ENCODE data around the gene SAMHD1.
"Not testable (repeated sequence)": the region's sequence is repeated elsewhere in the genome, so short reads cannot be mapped to it uniquely, and the experiment has no call there.

SAMHD1 gene

DNA sequence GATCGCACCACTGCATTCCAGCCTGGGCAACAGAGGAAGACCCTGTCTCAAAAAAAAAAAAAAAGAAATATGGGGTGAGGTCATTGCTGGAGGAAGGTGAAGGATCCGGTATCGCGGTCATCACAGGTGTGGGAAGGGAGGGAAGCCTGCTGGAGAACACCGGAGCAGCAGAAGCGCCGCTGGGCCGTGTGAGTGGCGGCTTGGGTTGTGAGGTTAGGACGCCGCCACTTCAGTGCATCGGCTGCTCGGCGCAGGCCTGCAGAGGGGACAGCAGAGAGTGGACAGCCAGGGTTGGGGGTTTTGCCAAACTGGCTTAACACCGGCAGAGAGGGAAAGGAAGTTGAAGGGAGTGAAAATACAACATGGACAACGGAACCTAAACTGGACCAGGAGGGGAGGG, 70.2 kb downstream of the SAMHD1 start:
- Mint-ChIP-seq H3K4me3 (no peak overlapping the region), H3K27me3 (no peaks in the 10 kb centered on the region), H3K9me3 (no peaks in the 10 kb centered on the region), H3K4me1 (peaks cover 5% of the 10 kb centered on the region), H3K27ac (no peak overlapping the region), H3K36me3 (ENCODE audit: low read depth) (no peaks in the 10 kb centered on the region)
- ATAC-seq (no peak), DNase-seq (no peak)

DNA sequence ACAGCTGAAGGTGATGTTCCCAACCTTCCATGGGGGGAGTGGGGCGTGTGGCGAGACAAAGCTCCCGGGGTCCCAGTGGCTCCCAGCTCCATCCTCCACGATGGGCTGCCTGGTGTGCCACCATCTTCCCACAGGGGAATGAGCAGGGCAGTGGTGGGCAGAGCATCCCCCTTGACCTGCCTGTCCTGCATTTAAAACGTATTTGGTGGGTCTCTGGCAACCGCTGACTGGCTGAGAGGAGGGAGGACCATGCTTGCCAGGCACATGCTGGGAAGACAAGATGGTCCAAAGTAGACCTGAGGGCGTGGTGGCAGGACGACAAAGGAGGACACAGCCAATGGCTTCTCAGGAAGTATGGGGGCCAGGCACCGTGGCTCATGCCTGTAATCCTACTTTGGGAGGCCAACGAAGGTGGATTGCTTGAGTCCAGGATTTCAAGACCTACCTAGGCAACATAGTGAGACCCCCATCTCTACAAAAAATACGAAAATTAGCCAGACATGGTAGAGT, 70.7 kb downstream of the SAMHD1 start:
- DNase-seq = no peak
- H3K4me1 Mint-ChIP-seq = peaks cover 5% of the 10 kb centered on the region
- no peaks in the 10 kb centered on the region for H3K9me3 Mint-ChIP-seq
- no peak for ATAC-seq
- no peak overlapping the region for H3K27ac Mint-ChIP-seq
- no peak overlapping the region for H3K4me3 Mint-ChIP-seq
- H3K36me3 Mint-ChIP-seq (ENCODE audit: low read depth) = no peaks in the 10 kb centered on the region
- no peaks in the 10 kb centered on the region for H3K27me3 Mint-ChIP-seq

DNA sequence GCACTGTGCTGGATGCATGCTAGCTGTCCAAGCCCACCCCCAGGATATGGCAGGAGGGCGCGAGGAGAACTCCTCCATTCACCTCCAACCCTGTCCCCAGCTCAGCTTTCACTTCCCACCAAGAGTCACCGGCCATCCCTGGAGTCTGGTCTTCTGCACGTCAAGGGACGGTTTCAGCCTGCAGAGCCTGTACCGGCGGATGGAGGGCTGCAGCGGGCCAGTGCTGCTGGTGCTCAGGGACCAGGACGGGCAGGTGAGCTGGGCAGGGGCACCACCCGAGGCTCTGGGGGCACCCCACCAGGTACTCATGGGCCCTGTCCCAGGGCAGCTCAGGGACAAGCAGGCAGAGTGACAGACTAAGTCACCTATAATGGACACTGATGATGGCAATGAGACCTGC, 72.6 kb downstream of the SAMHD1 start:
- no peak overlapping the region for H3K27ac Mint-ChIP-seq
- H3K9me3 Mint-ChIP-seq = no peaks in the 10 kb centered on the region
- DNase-seq (no peak), ATAC-seq (peak; percentile 9)
- H3K4me1 Mint-ChIP-seq = peaks cover 8% of the 10 kb centered on the region
- no peaks in the 10 kb centered on the region for H3K36me3 Mint-ChIP-seq (ENCODE audit: low read depth)
- H3K4me3 Mint-ChIP-seq = no peak overlapping the region
- H3K27me3 Mint-ChIP-seq = no peaks in the 10 kb centered on the region

DNA sequence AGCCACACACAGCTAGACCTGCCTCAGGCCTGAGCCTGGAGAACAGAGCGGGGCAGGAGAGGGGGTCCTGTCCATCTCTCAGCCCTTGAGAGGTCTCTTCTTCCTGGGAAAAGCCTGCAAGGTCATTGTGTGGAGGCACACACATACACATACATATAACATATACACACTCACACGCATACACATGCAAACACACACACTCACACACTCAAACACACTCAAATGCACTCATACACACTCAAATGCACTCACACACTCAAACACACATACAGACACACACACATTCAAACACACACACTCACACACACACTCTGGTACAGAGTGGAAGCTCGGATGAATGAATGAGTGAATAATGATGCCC, 75.1 kb downstream of the SAMHD1 start:
- Mint-ChIP-seq H3K27ac (no peak overlapping the region), H3K4me1 (peaks cover 3% of the 10 kb centered on the region), H3K27me3 (no peaks in the 10 kb centered on the region), H3K36me3 (ENCODE audit: low read depth) (no peaks in the 10 kb centered on the region), H3K4me3 (no peak overlapping the region), H3K9me3 (no peaks in the 10 kb centered on the region)
- ATAC-seq = no peak
- DNase-seq = no peak

DNA sequence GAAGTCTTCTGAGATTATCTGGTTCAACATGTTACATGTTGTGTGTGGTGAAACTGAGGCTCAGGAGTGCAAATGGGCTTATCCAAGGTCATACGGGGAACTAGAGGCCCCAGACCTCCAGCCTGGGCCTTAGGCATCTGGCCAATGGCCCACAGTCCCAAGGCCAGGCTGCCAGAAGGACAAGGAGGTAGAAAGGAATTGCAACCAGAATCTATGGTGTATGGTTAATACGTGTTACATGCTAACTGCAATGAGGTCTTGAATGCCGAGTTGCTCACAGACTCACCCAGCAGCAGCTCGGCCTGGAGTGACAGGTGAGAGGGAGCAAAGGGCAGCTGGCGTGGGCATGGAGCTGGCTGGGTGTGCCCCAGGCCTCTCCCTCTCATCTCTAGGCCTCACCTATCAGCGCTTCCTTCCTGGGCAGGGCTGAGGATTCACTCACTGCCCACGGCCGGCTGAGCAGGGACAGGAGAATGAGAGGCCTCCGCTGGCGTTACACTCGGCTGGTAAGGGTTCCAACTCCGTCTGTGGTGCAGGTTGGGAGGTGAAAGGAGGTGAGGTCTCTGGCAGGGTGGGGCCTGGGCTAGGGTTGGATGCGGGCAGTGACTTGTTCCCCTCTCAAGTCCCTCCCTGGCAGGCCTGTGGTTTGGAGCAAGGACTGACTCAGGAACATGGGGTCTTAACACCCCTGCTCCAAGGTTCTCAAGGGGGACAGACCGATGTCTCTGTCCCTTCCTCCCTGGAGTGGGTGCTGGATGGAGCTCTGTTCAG, 75.6 kb downstream of the SAMHD1 start, which contains the start of gene TLDC2:
TLDC2 (plus strand) TSS at position 437 of the 771 bp plus-strand sequence; CDS start at position 474, 37 bp downstream.
- no peaks in the 10 kb centered on the region for H3K9me3 Mint-ChIP-seq
- no peaks in the 10 kb centered on the region for H3K36me3 Mint-ChIP-seq (ENCODE audit: low read depth)
- H3K27me3 Mint-ChIP-seq = no peaks in the 10 kb centered on the region
- no peak within 1 kb of the TSS for H3K27ac Mint-ChIP-seq
- DNase-seq = no peak
- peaks cover 2% of the 10 kb centered on the region for H3K4me1 Mint-ChIP-seq
- ATAC-seq = no peak
- H3K4me3 Mint-ChIP-seq = no peak within 1 kb of the TSS

DNA sequence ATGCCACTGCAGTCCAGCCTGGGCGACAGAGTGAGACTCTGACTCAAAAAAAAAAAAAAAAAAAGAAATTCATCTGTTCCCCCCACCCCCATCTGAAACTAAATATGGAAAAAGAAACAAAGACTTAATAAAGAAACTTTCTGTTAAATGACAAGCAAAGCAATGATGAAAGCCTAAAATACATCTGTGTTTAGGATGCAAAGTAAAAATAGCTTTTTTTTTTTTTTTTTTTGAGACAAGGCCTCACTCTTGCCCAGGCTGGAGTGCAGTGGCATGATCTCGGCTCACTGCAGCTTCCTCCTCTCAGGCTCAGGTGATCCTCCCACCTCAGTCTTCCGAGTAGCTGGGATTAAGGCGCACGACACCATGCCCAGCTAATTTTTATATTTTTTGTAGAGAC, 76.4 kb downstream of the SAMHD1 start:
- not testable (repeated sequence) for H3K27me3 Mint-ChIP-seq; DNase-seq; H3K27ac Mint-ChIP-seq; H3K4me1 Mint-ChIP-seq; H3K9me3 Mint-ChIP-seq; H3K4me3 Mint-ChIP-seq; H3K36me3 Mint-ChIP-seq (ENCODE audit: low read depth); ATAC-seq

DNA sequence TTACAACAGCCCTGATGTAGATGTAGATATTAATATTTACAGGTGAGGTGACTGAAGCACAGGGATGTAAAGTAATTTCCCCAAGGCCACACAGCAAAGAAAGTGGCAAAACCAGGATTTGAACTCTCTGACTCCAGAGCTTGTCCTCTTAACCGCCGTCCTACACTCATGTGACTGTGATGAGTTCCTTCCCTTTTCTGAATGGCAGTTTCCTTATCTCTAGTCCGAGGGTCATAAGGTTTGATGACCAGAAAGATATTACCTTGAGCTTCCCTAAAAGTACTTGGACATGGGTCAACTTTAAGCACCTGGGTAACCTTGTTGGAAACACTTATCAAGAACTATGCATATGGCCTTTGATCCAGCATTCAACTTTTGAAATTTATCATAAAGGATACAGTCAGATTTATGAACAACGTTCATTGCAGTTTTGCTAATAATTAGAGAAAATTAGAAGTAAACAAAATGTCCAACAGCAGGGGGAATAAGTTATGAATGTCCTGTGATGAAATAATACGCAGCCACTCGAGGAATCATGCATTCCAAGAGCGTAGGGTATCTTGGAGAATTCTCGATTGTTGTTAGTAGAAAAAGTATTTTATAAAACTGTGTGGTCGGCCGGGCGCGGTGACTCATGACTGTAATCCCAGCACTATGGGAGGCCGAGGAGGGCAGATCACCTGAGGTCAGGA, 77.9 kb downstream of the SAMHD1 start:
- H3K9me3 Mint-ChIP-seq = no peaks in the 10 kb centered on the region
- no peaks in the 10 kb centered on the region for H3K27me3 Mint-ChIP-seq
- DNase-seq (no peak), ATAC-seq (no peak)
- H3K4me3 Mint-ChIP-seq = no peak overlapping the region
- no peaks in the 10 kb centered on the region for H3K36me3 Mint-ChIP-seq (ENCODE audit: low read depth)
- no peak overlapping the region for H3K27ac Mint-ChIP-seq
- H3K4me1 Mint-ChIP-seq = peaks cover 2% of the 10 kb centered on the region

DNA sequence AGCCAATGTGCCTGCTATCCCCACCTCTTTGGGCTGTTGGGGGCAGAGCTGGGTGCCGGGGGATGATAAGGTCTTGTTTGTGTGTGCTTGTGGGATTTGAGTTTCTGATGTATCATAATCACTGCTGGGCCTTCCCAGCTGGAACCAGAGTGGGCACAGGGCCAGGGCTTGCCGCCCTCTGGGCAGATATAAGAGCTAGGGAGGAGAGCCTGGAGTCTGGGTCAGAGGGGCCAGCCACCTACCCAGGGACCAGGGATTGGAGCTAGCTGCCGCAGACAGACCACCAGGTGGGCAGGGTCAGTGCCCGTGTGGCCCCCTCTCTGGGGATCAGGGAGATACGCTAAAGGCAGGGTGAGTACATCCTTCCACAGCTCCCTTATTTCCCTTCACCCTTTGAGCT, 78.7 kb downstream of the SAMHD1 start:
- H3K4me3 Mint-ChIP-seq = no peak overlapping the region
- H3K36me3 Mint-ChIP-seq (ENCODE audit: low read depth) = no peaks in the 10 kb centered on the region
- no peak for DNase-seq
- no peaks in the 10 kb centered on the region for H3K9me3 Mint-ChIP-seq
- H3K27ac Mint-ChIP-seq = no peak overlapping the region
- no peak for ATAC-seq
- H3K27me3 Mint-ChIP-seq = no peaks in the 10 kb centered on the region
- H3K4me1 Mint-ChIP-seq = peaks cover 2% of the 10 kb centered on the region

DNA sequence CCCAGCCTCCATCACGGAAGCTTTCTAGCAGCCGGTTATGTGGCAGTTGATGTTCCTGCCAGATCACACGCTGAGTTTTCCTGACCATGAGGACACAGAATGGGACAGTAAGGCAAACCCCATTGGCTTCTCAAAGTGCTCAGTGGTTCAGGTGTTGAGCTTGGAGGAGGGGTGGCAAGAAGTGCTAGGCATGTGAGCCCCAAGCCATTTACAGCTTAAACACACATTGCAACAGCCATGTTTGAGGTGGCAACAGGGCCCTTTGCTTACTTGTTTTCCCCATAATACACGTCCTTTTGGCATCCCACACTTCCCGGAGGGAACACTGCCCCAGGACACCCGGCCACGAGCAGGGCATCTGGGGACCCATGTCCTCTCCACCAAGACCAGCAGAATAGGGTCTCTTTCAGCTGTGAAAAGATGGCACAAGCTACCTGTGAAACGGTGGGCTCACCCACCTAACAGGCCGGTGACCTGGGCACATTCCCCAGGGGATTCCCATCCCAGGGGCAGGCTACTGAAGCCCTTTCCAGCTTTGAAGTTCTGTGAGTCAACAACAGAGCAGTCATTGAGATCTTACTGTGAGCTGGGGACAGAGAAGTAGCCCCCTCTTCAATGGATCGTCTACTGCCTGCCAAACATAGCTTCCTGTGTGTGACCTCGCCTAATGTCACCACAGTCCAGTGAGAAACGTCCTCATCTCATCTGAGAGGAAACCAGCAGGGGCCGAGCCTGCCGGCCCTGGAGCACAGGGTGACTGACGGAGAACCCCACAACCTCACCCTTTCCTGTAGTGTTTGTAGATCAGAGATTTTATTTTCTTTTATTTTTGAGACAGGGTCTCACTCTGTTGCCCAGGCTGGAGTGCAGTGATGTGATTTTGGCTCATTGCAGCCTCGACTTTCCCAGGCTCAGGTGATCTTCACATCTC, 79.6 kb downstream of the SAMHD1 start:
- H3K27me3 Mint-ChIP-seq = no peaks in the 10 kb centered on the region
- DNase-seq (no peak), ATAC-seq (no peak)
- H3K4me1 Mint-ChIP-seq = peaks cover 5% of the 10 kb centered on the region
- no peaks in the 10 kb centered on the region for H3K9me3 Mint-ChIP-seq
- H3K27ac Mint-ChIP-seq = no peak overlapping the region
- no peaks in the 10 kb centered on the region for H3K36me3 Mint-ChIP-seq (ENCODE audit: low read depth)
- H3K4me3 Mint-ChIP-seq = no peak overlapping the region

DNA sequence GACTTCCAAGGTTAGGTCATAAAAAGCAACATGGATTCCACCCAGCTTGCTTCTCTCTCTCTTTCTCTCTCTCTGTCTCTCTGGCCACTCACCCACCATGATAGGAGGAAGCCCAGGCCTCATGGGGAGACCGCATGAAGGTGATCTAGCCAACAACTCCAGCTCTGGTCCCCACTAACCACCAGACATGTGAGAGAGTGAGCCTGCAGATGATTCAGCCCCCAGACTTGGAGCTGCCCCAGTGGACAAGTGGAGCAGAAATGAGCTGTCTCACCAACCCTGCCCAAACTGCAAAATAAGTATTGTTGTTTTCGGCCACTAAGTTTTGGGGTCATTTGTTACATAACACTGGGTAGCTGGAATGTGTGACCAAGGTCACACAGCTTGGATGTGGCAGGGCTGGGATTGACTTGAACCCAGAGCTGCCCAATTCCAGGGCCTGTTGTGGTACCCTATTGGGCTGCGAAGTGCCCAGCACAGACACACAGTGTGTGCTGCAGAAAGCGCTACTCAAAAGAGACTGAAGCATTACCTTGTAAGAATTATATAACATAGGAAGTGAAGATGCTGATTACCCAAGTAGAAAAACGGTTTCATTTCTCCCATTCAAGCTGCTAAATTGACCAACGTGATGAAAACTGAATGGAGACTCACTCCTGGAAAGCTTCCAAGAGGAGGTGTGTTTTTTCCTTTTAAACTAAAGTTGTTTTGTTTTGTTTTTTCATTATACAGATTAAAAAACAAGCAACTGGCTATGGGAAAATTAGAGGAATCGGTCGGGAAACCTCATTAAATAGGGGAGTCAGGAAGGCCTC, 84.6 kb downstream of the SAMHD1 start:
- H3K36me3 Mint-ChIP-seq (ENCODE audit: low read depth) = no peaks in the 10 kb centered on the region
- H3K4me3 Mint-ChIP-seq = no peak overlapping the region
- no peak overlapping the region for H3K27ac Mint-ChIP-seq
- H3K4me1 Mint-ChIP-seq = peaks cover 10% of the 10 kb centered on the region
- DNase-seq (no peak), ATAC-seq (no peak)
- no peaks in the 10 kb centered on the region for H3K9me3 Mint-ChIP-seq
- peaks cover 13% of the 10 kb centered on the region for H3K27me3 Mint-ChIP-seq

DNA sequence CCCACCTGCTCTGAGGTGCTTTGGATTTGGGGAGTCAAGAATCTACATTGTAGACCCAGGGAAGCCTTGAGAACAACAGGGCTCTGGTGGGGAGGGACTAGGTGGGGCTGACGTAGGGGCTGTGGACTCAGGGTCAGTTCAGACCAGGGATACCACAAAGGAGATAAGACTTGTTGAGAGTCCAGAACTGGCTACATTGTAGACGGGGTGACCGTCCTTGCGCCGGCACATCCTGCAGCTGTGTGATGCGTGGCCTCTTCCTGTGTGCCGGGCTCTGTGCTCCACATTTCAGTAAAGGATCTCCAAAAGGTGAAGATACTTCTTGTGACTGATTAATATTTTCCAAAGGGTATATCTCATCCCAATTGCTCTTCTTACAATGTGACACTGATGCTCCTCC, 85.3 kb downstream of the SAMHD1 start:
- Mint-ChIP-seq H3K27ac (no peak overlapping the region), H3K9me3 (no peaks in the 10 kb centered on the region), H3K27me3 (peaks cover 13% of the 10 kb centered on the region), H3K36me3 (ENCODE audit: low read depth) (no peaks in the 10 kb centered on the region), H3K4me3 (no peak overlapping the region), H3K4me1 (peaks cover 10% of the 10 kb centered on the region)
- ATAC-seq = no peak
- DNase-seq = no peak

DNA sequence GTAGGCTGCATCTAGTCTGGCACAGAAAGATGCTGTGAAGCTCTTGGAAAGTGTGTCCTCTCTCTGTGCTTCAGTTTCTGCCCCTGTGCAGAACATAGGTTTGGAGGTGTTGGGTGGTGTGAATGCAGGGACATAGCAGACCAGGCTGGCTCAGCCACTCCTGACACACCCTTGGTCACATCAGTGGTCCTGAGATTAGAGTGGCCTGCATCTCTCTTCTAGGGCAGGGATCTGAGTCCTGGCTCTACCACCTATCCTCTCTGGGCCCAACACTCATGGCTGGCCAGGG, 85.7 kb downstream of the SAMHD1 start:
- Mint-ChIP-seq H3K27me3 (peaks cover 13% of the 10 kb centered on the region), H3K4me1 (peaks cover 10% of the 10 kb centered on the region), H3K4me3 (no peak overlapping the region), H3K36me3 (ENCODE audit: low read depth) (no peaks in the 10 kb centered on the region), H3K9me3 (no peaks in the 10 kb centered on the region), H3K27ac (no peak overlapping the region)
- DNase-seq (no peak), ATAC-seq (no peak)

DNA sequence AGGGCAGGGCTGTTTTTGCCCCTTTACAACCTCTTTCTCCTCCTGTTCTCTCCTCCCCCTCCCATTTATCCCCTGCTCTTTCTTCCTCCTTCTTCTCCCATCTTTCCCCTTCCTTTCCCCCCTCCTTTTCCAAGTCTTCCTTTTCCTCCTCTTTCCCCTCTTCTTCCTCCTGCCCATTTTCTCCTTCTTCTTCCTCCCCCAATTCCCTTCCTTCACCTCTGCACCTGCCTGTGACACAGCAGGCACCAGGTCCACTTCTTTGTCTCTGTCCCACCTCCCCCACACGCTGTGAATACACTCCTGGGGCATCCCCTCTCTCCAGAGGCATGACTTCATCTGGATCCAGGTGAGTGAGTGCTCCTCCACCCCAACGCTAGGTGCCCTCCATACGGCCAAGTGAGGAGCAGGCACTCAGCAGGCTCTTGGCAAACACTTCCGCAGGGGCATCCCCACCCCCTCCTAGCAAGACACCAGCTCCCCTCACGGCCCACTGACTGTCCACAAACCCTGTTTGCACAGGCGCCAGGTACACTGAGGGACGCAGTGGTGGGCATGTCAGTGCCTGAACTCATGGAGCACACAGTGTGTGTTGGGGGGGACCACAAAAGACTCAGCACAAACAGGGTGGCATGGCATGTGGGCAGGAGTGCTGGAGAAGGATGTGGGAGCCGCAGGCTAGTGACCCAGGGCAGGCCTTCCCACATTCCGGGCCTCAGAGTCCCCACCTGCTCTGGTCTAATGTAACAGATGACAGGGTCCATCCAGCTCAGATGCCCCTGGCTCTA, 86.2 kb downstream of the SAMHD1 start:
- H3K4me1 Mint-ChIP-seq = peaks cover 10% of the 10 kb centered on the region
- H3K36me3 Mint-ChIP-seq (ENCODE audit: low read depth) = no peaks in the 10 kb centered on the region
- H3K4me3 Mint-ChIP-seq = peak overlapping the region; percentile 68
- no peaks in the 10 kb centered on the region for H3K9me3 Mint-ChIP-seq
- DNase-seq (no peak), ATAC-seq (no peak)
- H3K27me3 Mint-ChIP-seq = peaks cover 13% of the 10 kb centered on the region
- H3K27ac Mint-ChIP-seq = no peak overlapping the region
